HG03565 (cell line): ENCODE data around the gene DEDD2.

Experiments
- ATAC-seq: cut with Tn5 transposase; IDR thresholded peaks from one replicate; pipeline ENCODE4 v1.9.1; 2021; ENCODE audit warnings: mild to moderate bottlenecking, moderate library complexity; ENCODE audit not compliant: unreplicated experiment

The DEDD2 gene

DNA sequence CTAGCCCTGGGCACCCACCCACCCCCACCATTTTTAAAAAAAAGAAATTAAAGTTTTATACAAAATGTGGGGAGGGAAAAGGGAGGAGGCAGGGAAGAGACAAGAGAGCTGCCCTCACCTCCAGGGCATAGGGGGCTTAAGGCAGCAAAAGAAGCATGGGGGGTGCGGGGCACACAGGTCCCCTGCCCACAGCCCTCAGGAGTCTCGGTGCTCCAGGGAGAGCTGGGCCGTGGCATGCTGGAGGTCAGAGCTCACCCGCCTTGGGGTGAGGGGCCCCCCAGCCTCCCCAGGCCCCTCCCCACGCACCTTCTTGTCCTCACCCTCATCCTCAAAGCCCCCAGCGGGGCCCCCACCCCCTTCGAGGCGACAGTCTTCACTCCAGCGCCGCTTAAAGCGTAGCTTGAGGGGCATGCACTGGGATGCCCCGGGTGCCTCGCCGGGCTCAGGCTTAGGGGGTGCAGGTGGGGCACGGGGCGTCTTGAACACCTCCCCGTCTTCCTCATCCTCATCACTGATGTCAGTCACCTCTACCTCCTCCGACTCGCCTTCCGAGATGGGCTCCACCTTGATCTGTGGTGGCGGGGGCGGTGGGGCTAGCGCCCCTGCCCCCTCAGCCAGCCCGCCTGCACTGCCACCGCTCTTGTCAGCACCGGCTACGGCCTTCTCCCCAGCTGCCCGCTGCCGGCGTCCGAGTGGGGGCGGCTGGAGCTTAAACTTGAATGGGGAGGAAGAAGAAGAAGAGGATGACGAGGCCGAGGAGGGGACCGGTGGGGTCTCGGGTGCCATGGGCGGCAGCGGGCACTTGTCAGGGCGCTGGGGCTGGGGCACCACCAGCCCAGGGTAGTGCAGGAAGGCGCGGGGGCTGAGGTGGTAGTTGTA lies 31.0 kb upstream of the DEDD2 start:
- ATAC-seq = no peak

DNA sequence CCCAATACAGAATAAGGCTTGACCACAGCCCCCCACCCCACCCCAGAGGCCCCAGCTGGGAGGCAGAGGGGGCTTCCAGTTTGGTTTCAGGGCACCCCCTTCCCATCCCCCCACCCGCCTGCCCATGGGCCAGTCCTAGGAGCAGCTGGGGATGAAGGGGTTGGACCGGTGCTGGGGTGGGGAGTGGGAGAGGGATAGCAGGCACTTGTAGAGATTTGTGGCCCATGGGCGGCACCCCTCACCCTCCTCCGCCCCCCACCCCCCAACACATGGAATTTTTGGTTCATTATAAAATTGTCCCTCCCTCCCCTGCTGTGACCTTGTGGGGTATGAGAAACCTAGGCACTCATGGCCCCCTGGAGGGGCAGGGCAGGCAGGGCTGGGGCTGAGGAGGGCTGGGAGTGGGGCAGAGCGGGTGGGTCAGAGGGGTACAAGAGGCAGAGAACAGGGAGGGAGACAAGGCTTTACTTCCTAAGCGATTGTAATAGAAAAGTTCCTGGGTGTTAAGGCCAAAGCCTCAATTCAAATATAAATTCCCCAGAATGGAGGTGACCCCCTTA lies 30.2 kb upstream of the DEDD2 start:
- no peak for ATAC-seq

DNA sequence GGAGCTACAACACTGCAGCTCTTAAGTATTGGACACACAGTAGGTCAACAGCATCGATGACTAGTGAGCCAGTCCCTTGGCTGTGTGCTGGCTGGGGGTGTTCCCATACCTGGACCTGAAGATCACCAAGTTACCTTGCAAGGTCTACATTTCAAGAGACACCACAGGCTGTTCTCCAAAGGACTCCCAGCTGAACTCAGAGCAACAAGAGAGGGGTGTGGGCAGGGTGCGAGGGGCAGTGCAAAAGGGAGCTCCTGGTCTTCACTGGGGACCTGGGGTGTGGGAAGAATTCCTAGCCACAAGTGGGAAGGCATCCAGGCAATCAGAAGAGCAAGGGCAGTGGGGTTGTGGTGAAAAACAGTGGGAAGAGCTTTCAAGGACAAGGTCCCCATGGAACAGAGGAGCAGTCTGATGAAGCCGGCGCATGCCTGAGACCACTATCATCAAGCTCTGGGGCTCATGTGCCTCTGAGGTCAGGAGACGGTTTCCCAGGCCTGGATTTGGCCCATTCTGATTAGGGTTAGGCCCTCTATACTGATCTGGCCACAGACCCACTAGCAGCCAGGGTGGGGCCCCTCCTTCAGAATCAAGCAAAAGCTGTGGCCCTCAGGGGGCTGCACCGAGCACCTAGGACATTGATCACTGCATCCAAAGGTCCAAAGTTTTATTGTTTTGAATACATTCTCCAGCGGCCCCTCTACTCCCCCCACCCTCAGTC lies 29.6 kb upstream of the DEDD2 start:
- ATAC-seq = no peak

DNA sequence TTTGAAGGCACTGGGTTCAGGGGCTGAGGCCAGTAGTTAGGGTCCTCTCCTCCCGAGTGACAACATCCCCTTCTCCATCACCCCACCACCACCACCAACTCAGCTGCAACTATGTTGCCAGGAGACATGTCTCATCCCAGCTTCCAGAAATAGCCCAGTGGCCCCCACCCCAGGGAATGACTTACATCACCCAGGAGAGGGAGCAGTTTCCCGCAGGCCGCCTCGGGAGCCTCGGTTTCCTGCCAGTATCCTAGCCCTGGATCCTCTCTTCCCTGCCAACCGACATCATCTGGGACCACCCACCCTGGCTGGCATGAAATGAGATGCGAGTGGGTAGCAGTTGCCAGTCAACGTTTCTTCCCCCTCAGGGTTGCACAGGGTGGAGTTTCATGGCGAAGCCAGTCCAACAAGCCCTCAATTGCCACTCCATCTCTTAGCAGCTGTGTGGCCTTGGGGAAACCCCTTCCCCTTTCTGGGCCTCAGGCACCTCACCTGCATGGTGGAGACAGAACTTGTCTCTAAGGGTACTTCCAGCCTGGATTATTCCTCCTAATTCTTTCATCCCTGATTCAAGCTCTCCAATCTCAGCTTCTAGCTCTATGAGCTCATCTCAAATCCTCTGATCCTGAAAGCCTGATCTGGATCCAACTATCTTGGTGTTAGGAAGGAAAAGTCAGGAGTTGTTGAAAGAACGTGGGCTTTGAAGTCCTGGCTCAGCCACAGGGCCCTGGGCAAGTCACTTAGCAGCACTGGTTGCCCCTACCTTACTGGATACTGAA lies 28.9 kb upstream of the DEDD2 start:
- no peak for ATAC-seq

DNA sequence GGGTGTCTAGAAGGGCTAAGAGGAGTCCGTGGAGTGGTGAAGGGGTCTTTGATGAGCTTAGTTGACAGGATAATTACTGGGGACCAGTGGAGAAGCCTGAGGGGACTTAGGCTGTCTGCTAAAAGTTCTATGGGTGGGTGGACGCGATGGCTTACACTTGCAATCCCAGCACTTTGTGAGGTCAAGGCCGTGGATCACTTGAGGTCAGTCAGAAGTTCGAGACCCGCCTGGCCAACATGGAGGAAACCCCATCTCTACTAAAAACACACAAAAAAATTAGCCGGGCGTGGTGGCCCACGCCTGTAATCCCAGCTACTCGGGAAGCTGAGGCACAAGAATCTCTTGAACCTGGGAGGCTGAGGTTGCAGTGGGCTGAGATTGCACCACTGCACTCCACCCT lies 27.8 kb upstream of the DEDD2 start:
- ATAC-seq = no peak

DNA sequence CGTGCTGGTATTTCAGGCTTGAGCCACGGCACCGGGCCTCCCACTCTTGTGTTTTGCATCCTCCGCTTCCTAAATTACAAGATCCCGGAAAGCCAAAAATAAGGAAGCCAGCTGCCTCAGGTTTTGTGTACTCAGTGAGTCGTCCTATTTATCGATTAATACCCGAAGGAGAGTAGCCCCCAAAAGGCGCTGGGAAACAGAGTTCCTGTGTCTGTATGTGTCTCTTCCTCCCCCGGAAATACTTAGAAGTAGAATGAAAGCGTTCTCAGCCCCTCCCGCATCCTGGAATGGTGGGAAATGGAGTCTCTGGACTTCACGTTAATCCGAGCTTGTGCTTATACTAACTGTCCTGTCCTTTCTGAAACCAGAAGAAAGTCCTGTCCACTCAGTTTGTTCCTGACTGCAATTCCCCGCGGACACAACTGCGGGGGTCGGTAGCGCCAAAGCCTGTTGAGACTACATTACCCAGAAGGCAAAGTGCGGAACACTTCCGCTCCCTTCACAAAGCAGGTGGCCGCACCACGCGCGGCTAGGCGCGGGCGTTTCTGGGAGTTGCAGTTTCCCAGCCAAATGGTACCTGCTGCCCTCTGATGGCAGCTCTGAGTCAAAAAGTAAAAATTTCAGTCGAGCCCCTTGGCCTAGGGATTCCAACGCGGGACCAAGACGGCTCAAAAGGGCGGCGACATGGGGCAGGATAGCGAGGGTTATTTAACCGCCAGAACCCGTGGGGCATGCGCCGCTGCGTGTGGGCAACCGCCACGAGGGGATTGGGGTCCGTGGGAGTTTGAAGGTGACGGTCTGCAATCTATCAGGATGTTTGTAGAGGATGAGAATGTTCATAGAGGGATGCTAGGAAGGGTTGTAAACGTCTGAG lies 27.1 kb upstream of the DEDD2 start:
- ATAC-seq = peak; percentile 26

DNA sequence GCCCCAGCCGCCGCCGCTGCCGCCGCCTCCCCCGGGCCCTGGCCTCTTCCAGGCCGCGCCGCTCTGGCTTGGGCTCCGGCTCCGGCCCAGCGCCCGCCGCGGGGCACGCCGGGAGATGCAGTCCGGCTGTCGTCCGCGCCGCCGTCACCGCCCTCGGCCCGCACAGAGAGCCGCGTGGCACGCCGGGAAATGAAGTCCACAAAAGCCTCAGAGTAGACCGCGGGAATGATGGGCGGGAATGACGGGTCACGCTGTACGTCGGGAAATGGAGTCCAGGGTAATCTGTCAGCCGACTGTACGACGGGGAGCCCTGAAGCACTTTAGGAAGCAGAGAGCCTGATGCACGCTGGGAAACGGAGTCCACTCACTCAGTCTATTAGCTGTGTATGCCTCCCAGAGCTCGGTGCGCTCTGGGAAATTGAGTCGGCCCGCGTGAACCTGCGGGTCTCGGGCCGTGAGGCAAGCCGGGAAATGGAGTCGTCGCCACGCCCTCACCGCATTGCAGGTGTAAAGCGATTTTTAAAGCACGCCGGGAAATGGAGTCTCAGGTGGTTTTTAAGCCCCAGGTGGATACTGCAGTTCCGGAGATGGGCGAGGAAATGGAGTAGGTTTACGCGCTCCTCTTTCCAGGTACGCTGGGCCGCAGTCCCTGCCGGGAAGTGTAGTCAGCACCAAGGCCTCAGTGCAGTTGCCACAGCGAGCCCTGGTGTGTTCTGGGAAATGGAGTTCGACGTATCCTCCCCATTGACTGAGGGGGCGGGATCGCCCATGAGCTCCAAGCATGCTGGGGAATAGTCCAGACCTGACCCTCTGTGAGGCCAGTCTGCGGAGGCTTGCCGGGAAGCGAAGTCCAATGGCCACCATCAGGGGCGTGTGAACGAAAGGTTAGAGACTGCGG lies 25.3 kb upstream of the DEDD2 start, which contains the start of gene GSK3A:
Gene GSK3A (minus strand): TSS at position 91 of the 898 bp plus-strand sequence. CDS start 137 bp downstream, outside the sequence.
- ATAC-seq = peak; percentile 49

DNA sequence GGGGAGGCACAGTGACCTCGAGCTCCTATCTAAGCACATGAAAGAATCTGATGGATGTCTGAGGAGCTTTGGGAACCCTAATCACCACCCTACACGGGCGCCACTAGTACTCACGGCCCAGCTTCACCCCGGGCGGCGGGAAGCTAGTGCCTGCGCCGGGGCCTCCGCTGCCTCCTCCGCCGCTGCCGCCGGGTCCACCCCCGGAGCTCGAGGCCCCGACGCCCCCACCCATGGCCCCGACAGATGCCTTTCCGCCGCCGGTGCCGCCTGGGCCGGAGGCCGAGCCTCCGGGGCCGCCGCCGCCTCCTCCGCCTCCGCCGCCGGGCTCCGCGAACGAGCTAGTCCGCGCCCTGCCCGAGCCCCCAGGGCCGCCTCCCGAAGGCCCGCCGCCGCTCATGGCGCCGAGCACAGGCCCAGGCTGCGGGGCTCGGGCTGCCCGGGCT lies 24.6 kb upstream of the DEDD2 start:
- ATAC-seq = peak; percentile 1

DNA sequence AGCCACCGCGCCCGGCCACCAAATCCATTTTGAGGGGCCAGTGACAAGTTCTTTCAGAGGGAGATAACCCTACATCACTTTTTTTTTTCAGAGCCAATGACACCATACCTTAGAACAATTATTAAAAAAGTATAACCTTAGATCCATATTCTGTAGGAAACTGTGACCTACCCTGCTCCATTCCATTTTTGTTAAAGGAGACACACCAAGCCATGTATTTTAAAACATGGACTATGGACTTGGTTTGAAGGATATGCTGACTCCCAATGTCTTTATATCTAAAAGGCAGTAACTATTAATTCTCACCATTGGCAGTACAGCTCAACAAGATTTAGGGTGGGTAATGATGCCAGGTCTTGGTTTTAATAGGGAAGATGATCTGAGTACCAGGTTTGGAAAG lies 23.8 kb upstream of the DEDD2 start:
- ATAC-seq = no peak

DNA sequence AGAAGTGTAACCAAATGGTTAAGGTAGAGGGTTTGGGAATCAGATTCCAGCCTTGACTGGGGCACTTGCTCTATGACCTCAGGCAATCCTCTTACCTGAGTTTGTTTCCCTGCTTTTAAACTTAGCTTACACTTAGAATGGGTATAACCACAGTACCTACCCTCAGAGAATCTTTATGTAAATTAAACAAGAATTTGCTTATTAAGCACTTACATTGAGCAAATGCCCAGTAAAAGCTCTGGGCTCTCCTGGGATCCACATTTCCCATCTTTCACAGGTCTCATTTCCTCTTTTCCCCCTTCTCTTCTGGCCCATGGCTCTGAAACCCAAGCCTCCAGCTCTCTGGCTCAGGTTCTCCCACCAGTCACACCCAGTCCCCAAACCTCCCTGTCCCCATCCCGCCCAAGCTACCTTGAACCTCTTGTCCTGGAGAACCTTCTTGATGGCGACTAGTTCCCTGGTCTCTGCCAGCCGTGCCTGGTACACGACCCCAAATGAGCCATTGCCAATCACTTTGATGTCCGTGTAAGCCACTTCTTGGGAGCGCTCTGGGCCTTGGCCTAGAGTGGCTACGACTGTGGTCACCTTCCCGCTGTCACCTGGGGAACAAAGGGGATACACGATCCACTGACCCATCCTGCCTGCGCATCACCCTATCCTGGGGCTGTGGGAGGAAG lies 22.2 kb upstream of the DEDD2 start:
- no peak for ATAC-seq

DNA sequence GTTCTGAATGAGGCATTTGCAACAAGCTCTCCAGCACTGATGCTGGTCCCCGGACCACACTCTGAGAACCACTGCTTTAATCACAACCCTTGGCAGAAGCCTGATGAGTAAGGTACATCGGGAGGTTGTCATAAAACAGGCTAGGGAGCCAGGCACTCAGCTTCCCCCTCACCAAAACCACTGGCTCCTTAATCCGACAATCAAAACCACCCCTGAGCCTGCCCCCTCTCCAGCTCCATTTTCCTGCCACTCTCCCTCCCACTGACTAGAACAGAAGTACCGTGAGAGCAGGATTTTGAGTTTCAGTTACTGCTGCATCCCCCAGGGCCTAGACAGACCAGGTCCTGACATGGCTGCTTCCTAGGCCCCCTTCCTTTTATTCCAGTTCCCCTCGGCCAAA lies 17.7 kb upstream of the DEDD2 start:
- ATAC-seq = no peak

DNA sequence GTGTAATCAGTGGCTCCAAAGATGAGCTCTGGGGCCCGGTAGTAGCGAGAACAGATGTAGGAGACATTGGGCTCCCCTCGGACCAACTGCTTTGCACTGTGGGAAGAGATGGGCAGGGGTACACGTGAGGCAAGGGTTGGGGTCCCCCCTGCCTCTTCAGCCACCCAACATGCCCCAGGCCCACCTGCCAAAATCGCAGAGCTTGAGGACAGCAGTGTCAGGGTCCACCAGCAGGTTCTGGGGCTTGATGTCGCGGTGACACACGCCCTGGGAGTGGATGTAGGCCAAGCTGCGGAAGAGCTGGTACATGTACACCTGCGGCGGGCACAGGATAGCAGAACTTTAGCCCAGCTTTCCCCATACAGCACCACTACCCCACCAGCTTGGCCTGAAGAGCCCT lies 16.9 kb upstream of the DEDD2 start:
- no peak for ATAC-seq

DNA sequence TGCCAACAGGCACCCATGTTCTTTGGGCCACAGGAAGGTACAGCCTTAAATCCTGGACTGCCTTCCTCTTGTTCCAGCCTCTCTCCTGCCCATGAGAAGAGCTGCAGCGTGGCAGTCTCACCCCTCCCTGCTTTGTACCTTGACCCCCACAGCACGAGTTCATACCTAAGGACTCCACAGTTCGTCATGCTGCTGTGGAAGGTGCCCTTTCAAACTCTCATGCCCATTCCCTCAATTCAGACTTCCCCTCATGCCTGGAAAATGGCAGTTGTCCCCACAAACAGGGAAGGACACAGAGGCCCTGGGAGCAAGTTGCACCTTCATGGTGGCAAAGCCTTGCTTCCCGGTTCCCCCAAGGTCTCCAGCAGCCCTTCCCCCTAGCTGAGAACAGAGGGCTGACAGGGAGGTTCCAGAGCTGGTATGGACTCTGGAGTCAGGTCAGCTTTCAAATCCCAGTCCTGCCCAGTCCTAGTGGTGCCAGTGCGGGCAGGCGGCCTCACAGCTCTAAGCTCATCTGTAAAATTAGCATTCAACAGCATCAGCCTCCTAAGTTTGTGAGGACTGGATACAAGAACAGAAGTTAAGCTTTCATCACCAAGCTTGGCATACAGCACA lies 16.3 kb upstream of the DEDD2 start:
- ATAC-seq = no peak

DNA sequence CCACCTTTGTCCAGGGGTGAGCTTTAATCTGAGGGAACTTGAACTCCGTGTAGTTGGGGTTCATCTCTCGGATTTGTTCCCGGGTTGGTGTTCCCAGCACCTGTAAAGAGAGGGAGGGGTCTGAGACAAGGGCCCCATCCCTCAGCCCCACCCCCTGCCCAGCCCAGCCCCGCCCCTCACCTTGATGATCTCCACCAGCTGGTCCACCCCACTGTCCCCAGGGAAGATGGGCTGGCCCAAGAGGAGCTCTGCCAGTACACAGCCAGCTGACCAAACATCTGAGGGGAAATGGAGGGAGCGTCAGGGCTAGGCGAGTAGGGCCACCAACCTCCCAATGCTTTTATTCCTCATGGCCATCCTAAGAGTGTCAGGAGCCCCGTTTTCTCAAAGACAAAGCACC lies 15.6 kb upstream of the DEDD2 start:
- no peak for ATAC-seq

DNA sequence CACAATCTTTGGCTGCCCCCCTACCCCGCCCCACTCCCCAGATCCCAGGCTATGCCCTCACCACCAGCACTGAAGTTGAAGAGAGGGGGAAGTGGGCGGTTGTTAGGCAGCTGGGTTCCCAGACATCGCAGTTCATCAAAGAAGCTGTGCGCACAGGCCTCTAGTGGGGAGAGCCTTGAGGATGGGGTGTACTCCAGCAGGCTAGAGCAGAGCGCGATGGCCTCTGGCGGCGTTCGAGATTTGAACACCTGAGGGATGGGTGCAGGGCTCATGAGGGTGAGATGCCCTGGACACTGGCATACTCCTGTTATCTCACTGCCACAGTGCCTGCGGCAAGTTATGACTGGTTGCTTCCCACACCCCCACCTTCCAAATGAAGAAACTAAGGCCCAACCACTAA lies 15.0 kb upstream of the DEDD2 start:
- no peak for ATAC-seq

DNA sequence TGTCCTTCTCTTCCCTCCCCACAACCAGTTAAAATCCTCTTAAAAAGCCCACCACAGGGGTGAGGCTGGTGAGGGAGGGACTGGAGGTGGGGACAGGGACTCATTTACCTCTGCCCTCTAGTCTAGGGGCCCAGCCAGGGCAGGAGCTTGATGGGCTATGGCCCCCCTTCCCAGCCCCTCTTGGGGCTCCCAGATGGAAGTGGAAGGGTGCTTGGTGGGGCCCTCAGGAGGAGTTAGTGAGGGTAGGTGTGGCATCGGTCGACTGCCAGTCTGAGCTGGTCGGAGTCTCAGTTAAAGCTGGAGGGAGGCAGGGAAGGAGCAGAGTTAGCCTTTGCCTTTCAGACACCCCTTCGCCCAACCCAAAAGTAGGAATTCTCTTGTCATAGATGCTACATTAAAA lies 13.1 kb upstream of the DEDD2 start:
- ATAC-seq = no peak

DNA sequence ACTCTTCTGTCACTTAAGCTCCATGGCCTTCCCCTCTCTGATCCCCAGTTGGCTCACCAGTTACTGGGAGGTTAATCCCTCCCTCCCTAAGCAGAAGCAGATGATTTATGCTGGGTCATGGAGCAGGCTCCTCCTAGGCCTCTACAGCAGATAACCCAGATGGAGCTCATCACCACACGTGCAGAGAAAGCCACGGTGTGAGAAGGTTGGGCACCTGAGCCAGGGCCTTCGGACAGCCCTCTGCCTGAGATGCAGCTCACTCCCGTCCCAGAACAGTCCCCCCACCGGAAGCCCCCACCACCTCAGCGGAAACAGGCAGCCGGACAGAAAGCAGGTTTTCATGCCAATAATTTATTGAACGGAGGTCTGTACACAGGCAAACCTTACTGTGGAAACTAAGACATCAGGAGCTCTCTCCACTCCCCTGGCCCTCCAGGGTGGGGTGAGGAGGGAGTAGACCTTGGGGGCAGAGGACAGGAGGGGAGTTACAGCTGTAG lies 12.4 kb upstream of the DEDD2 start:
- ATAC-seq = no peak

DNA sequence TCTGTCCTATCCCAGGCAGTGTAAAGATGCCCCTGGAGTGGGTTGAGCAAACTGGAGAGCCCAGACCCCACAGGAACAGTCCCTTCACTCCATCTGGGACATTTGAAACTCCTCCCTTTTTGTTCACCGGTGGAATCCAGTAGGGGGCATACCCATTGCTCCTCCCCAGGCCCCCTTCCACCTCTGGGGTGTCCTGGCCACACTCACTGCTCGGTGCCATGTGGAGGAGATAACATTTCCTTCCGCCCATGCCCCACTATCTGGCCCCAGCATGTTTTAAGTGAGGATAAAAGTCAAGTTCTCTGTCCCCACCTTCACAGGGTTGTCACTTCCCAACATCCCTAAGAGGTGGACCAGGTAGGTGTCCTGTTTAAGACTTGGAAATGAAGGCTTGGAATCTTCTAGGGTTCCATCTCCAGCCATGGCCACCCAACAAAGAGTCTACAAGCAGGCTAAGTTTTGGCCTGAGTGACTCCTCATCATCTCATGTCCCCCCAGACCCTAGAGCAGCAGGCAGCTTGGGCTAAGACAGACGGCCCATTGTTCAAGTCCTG lies 11.9 kb upstream of the DEDD2 start:
- no peak for ATAC-seq
